WI38 (cell line): ENCODE measurements around the gene FOCAD.

ENCODE experiments used
- H3K4me3 ChIP-seq: 2 replicates; pipeline ENCODE4 v1.5.1; 2011; ENCODE audit warnings: low read depth, mild to moderate bottlenecking, control low read depth, low read length
- TF ChIP-seq, protein P1 (sequence below): IDR thresholded peaks from 2 replicates; pipeline ENCODE4 v1.5.1; 2012; ENCODE audit warnings: low read depth, mild to moderate bottlenecking, control low read depth, low read length

The FOCAD gene, protein sequence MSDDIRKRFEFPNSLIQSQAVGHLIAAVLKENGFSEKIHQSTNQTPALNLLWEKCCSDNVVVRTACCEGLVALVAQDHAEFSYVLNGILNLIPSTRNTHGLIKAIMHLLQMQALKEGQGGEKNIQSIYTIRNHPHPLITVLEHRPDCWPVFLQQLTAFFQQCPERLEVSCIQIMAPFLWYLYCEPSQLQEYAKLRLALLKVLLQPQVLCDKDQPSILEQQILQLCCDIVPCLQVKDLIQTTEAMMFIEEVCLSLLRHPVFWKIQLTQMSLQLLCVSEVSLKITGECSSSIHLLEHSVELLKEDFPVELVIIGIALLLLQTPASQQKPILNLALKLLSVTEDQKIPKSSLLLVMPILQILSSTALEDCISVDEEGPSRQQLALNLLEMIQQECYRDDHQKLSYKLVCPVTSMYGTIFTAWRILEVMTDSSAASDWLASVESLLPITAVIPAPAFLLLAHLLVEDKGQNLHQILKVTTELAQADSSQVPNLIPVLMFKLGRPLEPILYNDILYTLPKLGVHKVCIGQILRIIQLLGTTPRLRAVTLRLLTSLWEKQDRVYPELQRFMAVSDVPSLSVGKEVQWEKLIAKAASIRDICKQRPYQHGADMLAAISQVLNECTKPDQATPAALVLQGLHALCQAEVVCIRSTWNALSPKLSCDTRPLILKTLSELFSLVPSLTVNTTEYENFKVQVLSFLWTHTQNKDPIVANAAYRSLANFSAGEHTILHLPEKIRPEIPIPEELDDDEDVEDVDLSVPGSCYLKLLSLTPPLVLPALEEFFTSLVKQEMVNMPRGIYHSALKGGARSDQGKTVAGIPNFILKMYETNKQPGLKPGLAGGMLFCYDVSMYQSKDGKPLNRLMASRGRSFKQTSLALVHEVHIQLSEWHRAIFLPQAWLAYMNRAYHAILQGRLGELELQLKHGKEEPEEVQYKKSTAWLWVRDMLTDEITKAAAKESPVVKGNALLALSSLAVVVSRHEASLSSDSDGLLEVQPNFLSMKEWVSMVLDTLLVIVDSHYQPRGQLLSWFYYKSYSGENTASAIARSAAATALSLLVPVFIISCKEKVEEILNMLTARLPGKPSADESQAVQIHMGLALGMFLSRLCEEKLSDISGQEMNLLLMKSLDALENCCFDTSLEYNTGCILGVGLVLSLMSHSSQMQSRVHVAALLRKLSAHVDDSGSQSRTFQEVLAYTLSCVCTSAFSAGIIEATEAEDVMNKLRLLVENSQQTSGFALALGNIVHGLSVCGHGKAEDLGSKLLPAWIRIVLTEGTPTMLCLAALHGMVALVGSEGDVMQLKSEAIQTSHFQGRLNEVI (N-terminal part only)

DNA sequence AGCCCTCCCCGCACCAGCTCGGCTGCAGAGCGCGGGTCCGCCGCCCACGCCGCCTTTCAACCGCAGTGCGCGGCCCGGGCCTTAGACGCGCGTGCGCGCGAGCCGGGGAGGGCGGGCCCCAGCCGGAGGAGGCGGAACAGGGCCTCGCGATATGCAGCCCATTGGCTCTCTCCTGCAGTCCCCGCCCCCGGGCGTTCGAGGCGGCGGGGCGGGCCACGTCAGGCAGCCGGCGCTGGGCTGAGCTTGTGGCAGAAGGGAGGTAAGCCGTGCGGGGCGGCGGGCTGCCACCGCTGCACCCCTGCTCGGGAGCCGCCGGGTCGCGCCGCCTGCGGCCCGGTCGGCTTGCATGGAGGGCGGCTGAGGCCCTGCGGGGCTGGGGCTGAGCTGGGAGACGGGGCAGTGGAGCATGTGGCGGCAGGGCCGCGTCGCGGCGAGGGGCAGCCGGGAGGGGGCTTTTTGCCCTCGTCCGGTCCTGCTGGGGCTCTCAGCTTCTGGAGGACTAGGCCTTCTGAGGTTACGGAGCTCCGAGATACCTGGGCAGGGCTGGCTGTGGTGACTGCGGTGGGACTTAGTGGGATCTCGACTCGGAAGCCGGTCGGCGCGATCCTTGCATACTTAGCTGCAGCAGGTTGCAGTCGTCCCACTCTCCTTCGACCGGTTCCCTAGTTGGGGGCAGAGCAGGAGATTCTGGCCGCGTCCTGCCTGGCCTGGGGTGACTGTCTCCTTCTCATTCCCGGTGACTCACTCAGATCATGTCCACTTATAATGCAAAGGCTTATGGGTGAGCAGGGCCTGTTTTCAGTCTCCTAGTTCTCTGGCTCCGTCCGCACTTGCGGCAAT lies at the start of gene FOCAD:
FOCAD (plus strand) TSS at position 225 of the 840 bp plus-strand sequence. CDS start 31,095 bp downstream, outside the sequence.
- H3K4me3 ChIP-seq: peak within 1 kb of the TSS; percentile 88
- TF ChIP-seq, protein P1, sequence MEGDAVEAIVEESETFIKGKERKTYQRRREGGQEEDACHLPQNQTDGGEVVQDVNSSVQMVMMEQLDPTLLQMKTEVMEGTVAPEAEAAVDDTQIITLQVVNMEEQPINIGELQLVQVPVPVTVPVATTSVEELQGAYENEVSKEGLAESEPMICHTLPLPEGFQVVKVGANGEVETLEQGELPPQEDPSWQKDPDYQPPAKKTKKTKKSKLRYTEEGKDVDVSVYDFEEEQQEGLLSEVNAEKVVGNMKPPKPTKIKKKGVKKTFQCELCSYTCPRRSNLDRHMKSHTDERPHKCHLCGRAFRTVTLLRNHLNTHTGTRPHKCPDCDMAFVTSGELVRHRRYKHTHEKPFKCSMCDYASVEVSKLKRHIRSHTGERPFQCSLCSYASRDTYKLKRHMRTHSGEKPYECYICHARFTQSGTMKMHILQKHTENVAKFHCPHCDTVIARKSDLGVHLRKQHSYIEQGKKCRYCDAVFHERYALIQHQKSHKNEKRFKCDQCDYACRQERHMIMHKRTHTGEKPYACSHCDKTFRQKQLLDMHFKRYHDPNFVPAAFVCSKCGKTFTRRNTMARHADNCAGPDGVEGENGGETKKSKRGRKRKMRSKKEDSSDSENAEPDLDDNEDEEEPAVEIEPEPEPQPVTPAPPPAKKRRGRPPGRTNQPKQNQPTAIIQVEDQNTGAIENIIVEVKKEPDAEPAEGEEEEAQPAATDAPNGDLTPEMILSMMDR: no peak

DNA sequence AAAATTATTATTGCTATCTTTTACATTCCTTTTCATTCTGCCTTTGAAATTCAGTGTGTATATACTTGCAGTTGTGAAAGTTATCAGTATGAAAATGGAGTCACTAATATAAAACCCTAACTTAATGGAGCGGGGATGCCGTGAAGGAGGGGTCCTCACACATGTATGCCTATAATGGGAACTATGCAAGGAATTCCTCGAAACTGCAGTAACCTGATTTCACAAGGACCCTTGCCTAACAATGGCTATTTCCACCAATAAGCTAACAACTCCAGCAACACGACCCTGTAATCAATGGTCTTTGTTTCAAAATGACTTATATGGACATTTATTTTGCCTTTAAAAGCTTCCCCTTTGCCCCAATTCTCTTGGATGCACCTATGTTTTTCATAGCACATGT lies 49.2 kb upstream of the FOCAD start:
- no peak overlapping the region for H3K4me3 ChIP-seq
- TF ChIP-seq, protein P1: no peak

DNA sequence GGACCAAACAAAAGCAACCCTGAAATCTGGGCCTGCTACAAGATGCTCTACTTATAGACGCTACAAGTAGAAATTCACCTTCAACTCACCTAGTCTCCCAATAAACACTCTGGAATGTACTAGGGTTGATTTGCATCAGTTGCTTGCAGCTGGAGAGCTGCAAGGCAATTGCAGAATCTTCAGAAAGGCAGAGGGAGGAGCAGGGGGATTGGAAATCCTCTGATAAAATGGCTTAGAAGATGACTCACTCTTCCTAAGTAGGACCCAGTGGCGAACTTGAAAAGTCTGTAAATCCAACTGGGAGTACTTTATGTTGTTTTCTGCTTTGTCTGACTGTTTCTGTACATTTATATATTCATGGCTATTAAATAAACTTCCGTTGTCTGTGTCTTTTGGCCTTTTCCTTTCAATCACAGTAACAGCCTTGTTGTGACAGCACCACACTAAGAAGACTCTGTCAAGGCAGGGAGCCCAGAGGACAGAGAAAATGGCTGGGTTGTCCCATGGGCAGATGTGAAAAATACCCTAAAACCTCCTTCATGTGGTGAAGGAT lies 47.1 kb upstream of the FOCAD start:
- H3K4me3 ChIP-seq: no peak overlapping the region
- TF ChIP-seq, protein P1: no peak

DNA sequence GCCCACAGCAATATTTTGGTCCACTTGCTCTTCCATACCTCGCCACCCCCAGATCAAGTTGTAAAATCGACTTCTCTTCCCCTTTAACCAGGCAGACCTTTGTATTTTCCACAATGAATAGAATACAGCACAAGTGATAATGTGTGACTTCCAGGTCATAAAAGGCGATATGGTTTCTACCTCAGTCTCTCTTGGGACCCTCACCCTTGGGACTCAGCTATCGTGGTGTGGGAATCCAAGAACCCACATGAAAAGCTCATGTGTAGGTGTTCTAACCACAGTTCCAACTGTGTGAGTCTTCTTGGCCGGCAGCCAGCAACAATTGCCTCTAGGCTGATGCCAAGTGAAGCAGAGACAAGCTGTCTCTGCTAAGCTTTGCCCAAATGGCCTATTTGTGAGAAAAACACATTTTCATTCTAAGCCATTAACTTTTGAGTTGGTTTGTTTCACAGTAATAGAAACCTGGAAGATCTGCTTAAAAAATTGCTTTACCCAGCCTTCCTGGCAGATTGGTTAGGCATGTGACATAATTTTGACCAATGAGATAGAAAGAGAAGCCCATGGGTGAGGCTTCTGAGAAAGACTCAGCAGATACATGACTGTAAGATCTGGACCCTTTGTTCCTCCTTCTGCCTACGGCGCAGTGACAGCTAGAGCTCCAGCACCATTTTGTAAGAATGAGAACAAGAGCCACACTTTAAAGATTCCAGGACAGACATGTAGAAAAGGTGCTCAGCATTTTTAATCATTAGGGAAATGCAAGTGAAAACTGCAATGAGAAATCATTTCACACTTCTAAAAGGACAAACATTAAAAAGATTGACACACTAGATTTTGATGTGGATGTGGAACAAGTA lies 43.5 kb upstream of the FOCAD start:
- no peak overlapping the region for H3K4me3 ChIP-seq
- TF ChIP-seq, protein P1: no peak

DNA sequence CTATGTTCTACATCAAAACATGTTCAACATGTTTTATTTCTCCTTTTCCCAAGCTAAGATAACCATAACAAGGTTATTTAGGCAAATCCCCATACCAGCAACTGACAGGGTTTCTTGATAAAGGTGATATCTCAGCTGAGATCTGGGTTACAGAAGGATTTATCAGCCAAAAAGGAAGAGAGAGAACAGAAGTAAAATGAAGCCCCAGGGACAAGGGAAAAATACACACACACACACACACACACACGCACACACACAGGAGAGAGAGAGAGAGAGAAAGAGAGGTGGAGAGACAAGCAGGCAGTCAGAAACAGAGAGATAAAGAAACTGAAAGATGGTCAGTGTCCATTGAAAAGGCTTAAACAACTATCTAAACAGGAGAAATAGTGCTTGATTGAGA lies 42.0 kb upstream of the FOCAD start:
- TF ChIP-seq, protein P1: no peak
- H3K4me3 ChIP-seq: no peak overlapping the region
